T-helper 2 cell treated with Interferon-gamma antibody and Interleukin-4, amounts not matched to agents 5 μg/mL and 100 μg/mL, for 36 hours (primary cell): Measurements from ENCODE around the gene BRCA2.
A peak's percentile ranks its signal among the peaks of the same experiment; 100 is the strongest.

ENCODE experiments used
- DNase-seq: peaks from one replicate; pipeline ENCODE4 v3.0.0; 2021; ENCODE audit warnings: low spot score
- H3K27ac Mint-ChIP-seq: one replicate; pipeline ENCODE4 v1.8.0; 2021; ENCODE audit warnings: mild to moderate bottlenecking, mixed read lengths
- H3K27me3 Mint-ChIP-seq: one replicate; pipeline ENCODE4 v1.8.0; 2021; ENCODE audit warnings: low read depth, mixed read lengths
- H3K36me3 Mint-ChIP-seq: one replicate; pipeline ENCODE4 v1.8.0; 2021; ENCODE audit warnings: low read depth, mixed read lengths
- H3K4me1 Mint-ChIP-seq: one replicate; pipeline ENCODE4 v1.8.0; 2021; ENCODE audit warnings: low read depth, mixed read lengths
- H3K4me3 Mint-ChIP-seq: one replicate; pipeline ENCODE4 v1.8.0; 2022; ENCODE audit warnings: mild to moderate bottlenecking, moderate library complexity, mixed read lengths
- H3K9me3 Mint-ChIP-seq: one replicate; pipeline ENCODE4 v1.8.0; 2021; ENCODE audit warnings: mixed read lengths

The BRCA2 gene

DNA sequence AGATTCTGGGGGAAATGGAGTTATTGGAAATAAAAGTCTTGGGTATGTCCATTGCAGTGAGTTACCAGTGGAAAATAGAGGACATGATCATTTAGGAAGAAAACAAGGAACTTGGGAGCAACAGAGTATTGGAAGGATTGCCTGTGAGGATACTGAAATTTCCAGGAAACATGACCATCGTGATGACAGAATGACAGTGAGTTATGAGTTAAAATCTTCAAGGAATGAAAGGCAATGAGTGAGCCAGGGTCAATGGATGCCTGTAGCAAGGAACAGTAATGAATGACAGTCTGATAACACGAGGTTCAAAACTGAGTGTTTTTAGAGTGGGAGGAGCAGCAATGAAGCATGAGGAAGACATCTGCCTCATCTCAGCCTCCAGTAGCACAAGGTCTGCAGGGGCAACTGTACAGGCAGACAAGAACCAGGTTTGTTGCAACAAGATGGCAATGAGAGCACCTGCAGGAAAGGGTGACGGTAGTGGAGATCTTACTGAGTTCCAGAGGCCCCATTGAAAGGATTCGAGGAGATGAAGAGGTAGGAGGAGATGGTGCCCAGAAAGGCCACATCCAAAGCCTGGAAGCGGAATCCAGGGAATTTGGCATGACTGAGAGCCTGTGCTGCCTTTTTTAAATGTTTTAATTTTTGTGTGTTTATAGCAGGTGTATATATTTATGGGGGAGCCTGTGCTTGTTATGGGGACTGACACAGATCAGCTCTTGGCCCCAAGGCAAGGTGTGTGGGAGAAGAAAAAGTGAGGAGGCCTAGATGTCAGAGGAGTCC lies 68.7 kb downstream of the BRCA2 start:
- H3K9me3 Mint-ChIP-seq = no peaks in the 10 kb centered on the region
- no peak overlapping the region for H3K27ac Mint-ChIP-seq
- H3K4me1 Mint-ChIP-seq = peaks cover 5% of the 10 kb centered on the region
- no peak overlapping the region for H3K4me3 Mint-ChIP-seq
- no peaks in the 10 kb centered on the region for H3K27me3 Mint-ChIP-seq
- H3K36me3 Mint-ChIP-seq = peaks cover 14% of the 10 kb centered on the region
- no peak for DNase-seq

- Mint-ChIP-seq H3K27ac (no peak overlapping the region), H3K9me3 (no peaks in the 10 kb centered on the region), H3K36me3 (peaks cover 9% of the 10 kb centered on the region), H3K4me3 (no peak overlapping the region), H3K27me3 (no peaks in the 10 kb centered on the region), H3K4me1 (peaks cover 5% of the 10 kb centered on the region)
- DNase-seq = no peak
Observed at GRCh38 chr13:32384702-32385101, 69.4 kb downstream of the BRCA2 start.

DNA sequence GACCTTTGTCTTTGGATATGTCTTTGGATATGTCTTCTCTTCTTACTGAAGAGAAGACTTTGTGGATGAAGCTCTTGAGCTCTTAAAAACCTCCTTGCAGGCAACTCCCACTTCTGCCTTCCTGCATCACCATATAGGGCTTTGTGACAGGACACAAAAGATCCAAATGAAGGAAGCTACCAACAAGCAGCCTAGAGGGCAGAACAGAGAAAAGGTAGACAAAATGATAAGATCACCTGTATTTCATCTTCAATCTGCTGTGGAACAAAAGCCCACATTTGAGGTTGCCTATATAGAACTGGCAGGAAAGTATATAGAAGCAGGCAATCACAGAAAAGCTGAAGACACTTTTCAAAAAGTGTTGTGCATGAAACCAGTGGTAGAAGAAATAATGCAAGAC lies 70.1 kb downstream of the BRCA2 start:
- Mint-ChIP-seq H3K4me3 (no peak overlapping the region), H3K9me3 (no peaks in the 10 kb centered on the region), H3K4me1 (peaks cover 8% of the 10 kb centered on the region), H3K27ac (no peak overlapping the region), H3K36me3 (peaks cover 11% of the 10 kb centered on the region), H3K27me3 (no peaks in the 10 kb centered on the region)
- no peak for DNase-seq

DNA sequence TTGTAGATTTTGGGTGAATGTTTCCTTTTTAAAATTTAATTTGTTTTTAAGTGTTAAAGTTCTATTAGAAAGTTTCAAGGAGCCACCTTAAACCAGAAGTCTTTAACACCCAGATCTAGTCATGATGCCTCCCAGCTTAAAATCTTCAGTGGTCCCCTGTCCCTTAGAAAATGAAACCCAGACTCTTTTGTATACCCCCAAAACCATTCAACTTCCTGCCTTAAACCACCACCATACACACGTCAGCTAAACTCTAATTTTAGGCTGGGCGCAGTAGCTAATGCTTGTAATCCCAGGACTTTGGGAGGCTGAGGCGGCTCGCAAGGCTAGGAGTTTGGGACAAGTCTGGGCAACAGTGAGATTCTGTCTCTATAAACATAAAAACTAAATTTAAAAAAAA lies 74.7 kb downstream of the BRCA2 start:
- no peak overlapping the region for H3K4me3 Mint-ChIP-seq
- H3K27me3 Mint-ChIP-seq = no peaks in the 10 kb centered on the region
- peaks cover 23% of the 10 kb centered on the region for H3K4me1 Mint-ChIP-seq
- H3K9me3 Mint-ChIP-seq = no peaks in the 10 kb centered on the region
- no peak overlapping the region for H3K27ac Mint-ChIP-seq
- peaks cover 26% of the 10 kb centered on the region for H3K36me3 Mint-ChIP-seq
- DNase-seq = no peak

DNA sequence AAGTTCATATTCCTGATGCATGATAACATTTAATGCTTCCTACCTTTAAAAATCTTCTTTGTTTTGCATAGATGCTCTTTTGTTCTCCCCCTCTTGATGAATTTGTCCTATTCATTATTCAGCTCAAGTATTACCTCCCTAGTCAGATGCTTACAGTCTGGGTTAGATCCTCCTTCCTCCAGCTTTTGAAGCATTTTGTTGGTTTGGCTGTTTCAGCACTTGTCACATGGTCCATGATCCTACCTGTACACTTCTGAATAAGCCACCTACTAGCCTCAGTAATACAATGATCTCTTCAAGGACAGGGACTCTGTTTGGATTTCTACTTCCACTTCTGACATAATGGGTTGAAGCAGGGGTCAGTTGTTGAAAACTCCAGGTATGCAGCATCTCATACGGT lies 75.2 kb downstream of the BRCA2 start:
- no peak overlapping the region for H3K4me3 Mint-ChIP-seq
- H3K27ac Mint-ChIP-seq = no peak overlapping the region
- H3K4me1 Mint-ChIP-seq = peaks cover 22% of the 10 kb centered on the region
- no peaks in the 10 kb centered on the region for H3K27me3 Mint-ChIP-seq
- no peaks in the 10 kb centered on the region for H3K9me3 Mint-ChIP-seq
- peaks cover 26% of the 10 kb centered on the region for H3K36me3 Mint-ChIP-seq
- DNase-seq = no peak

- no peak for DNase-seq
- Mint-ChIP-seq H3K36me3 (peaks cover 29% of the 10 kb centered on the region), H3K27ac (no peak overlapping the region), H3K4me3 (no peak overlapping the region), H3K9me3 (no peaks in the 10 kb centered on the region), H3K4me1 (peaks cover 21% of the 10 kb centered on the region), H3K27me3 (no peaks in the 10 kb centered on the region)
Observed at GRCh38 chr13:32391101-32391619, 75.9 kb downstream of the BRCA2 start.

DNA sequence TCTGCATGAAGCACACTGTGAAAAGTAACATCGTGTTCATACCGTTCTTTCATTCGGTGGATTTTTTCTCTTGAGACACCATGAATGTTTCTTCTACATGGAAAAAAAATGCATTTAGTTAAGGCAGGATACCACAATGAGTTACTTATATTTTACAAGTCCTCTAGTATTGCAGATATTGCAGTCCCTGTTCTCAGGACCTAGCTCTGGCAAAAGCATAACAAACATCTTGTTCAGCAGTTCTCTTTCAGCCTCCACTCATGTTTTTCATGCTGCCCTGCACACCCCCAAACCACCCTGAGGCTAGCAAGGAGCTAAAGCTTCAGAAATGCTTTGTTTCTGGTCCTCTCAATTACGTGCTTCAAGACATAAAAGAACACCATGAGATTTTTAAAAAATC lies 87.8 kb downstream of the BRCA2 start:
- Mint-ChIP-seq H3K27me3 (no peaks in the 10 kb centered on the region), H3K4me1 (peaks cover 2% of the 10 kb centered on the region), H3K27ac (no peak overlapping the region), H3K4me3 (no peak overlapping the region), H3K36me3 (peaks cover 44% of the 10 kb centered on the region), H3K9me3 (no peaks in the 10 kb centered on the region)
- DNase-seq = no peak

DNA sequence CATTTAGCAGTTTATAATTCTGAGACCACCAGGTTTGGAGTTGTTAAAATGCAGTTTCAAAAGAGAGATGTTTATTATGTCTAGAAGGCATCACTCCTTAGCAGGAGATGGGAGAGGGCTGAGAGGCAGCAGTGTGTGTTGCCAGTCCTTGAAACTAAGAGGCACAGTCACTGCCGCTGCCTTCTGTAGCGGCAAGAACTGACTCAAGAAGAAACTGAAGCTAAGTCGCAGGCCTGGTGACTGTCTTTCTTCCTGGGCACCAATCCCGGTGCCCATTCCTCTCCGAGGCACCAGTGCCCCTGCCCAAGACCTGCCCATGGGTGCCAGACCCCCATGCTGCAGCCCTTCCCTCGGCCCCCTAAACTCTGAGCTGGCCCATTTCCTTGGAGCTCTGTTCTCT lies 92.5 kb downstream of the BRCA2 start:
- no peak for DNase-seq
- Mint-ChIP-seq H3K27me3 (no peaks in the 10 kb centered on the region), H3K27ac (peak overlapping the region; percentile 75), H3K9me3 (no peaks in the 10 kb centered on the region), H3K4me1 (peaks cover 16% of the 10 kb centered on the region), H3K4me3 (peak overlapping the region; percentile 64), H3K36me3 (peaks cover 25% of the 10 kb centered on the region)

GRCh38 chr13:32408296-32409000 lies 93.1 kb downstream of the BRCA2 start:
- no peaks in the 10 kb centered on the region for H3K9me3 Mint-ChIP-seq
- H3K27ac Mint-ChIP-seq = peak overlapping the region; percentile 75
- no peak for DNase-seq
- peaks cover 20% of the 10 kb centered on the region for H3K36me3 Mint-ChIP-seq
- H3K4me3 Mint-ChIP-seq = peak overlapping the region; percentile 64
- peaks cover 16% of the 10 kb centered on the region for H3K4me1 Mint-ChIP-seq
- no peaks in the 10 kb centered on the region for H3K27me3 Mint-ChIP-seq

GRCh38 chr13:32409001-32409313 lies 93.6 kb downstream of the BRCA2 start:
- peaks cover 16% of the 10 kb centered on the region for H3K4me1 Mint-ChIP-seq
- H3K27ac Mint-ChIP-seq = peak overlapping the region; percentile 75
- no peak overlapping the region for H3K4me3 Mint-ChIP-seq
- DNase-seq = no peak
- H3K9me3 Mint-ChIP-seq = no peaks in the 10 kb centered on the region
- peaks cover 20% of the 10 kb centered on the region for H3K36me3 Mint-ChIP-seq
- no peaks in the 10 kb centered on the region for H3K27me3 Mint-ChIP-seq

DNA sequence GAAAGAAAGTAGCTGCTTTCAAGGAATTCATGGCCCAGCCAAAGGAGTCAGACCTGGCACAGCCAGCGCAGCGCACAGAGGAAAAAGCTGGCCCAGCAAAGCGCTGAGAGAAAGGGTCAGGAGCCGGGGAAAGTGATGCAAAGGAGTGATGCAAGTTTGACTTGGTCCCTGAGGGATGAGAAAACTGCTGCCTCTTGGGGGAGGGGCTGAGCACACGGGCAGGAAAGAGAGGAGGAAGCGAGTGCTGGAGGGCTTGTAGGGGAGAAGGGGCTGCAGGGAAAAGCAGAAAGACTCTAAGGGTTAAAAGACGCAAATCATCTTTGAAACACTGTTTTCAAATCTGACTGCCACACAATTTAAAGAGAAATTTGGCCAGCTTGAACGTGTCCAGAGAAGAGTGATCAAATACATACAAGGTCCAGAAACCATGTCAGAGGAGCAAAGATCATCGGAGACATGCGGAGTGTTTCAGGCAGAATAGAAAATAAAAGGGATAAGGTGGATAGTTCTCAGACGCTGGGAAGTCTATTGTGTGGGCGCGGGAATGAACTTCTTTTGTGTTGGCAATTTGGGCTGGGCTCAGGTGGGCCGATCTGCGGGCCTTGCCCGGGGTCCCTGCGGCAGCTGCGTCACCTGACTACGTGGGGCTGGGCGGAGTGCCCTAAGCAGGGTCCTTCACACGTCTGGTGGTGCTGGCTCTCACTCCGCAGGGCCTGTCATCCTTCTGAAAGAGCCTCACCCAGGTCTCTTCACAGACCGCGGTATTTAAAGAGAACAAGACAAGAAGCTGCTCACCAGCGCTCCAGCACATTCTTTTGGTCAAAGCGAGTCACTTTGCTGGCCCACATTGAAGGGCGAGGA lies 94.5 kb downstream of the BRCA2 start:
- Mint-ChIP-seq H3K9me3 (no peaks in the 10 kb centered on the region), H3K4me1 (peaks cover 16% of the 10 kb centered on the region), H3K36me3 (peaks cover 20% of the 10 kb centered on the region), H3K4me3 (no peak overlapping the region), H3K27me3 (no peaks in the 10 kb centered on the region), H3K27ac (no peak overlapping the region)
- DNase-seq = no peak

GRCh38 chr13:32413284-32413683 lies 98.0 kb downstream of the BRCA2 start:
- H3K27me3 Mint-ChIP-seq = no peaks in the 10 kb centered on the region
- H3K27ac Mint-ChIP-seq = no peak overlapping the region
- peaks cover 7% of the 10 kb centered on the region for H3K9me3 Mint-ChIP-seq
- H3K4me1 Mint-ChIP-seq = peaks cover 12% of the 10 kb centered on the region
- no peak overlapping the region for H3K4me3 Mint-ChIP-seq
- peaks cover 18% of the 10 kb centered on the region for H3K36me3 Mint-ChIP-seq
- no peak for DNase-seq

DNA sequence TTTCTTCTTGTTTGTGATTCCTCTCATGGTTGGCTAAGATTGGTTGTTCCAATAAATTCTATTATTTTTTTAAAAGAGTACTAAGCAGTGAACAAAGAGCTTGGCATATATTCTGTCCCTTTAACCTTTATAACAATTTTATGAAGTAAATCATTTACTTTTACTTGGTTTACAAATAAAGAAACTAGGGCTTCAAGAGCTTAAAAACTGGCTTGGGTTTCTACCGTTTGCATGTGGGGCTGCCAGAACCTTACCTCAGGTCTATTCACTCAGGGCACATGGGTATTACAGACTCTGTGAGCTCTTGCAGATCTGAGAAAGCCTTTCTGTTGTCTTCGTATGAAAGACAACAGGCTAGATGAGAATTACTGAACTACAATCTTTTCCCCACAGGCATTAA lies 99.3 kb downstream of the BRCA2 start:
- H3K4me3 Mint-ChIP-seq = no peak overlapping the region
- no peaks in the 10 kb centered on the region for H3K27me3 Mint-ChIP-seq
- no peak overlapping the region for H3K27ac Mint-ChIP-seq
- peaks cover 3% of the 10 kb centered on the region for H3K4me1 Mint-ChIP-seq
- H3K36me3 Mint-ChIP-seq = peaks cover 25% of the 10 kb centered on the region
- H3K9me3 Mint-ChIP-seq = peaks cover 17% of the 10 kb centered on the region
- DNase-seq = no peak

- DNase-seq = no peak
- peaks cover 28% of the 10 kb centered on the region for H3K36me3 Mint-ChIP-seq
- no peaks in the 10 kb centered on the region for H3K4me1 Mint-ChIP-seq
- peaks cover 21% of the 10 kb centered on the region for H3K9me3 Mint-ChIP-seq
- H3K27ac Mint-ChIP-seq = no peak overlapping the region
- H3K4me3 Mint-ChIP-seq = no peak overlapping the region
- no peaks in the 10 kb centered on the region for H3K27me3 Mint-ChIP-seq
Observed at GRCh38 chr13:32415019-32415418, 99.7 kb downstream of the BRCA2 start.
